Erythroblast (primary cell): ENCODE data around the gene SH3GL1.
A peak's percentile ranks its signal among the peaks of the same experiment; 100 is the strongest.

Experiments
- DNase-seq, 2 experiments: peaks; one replicate each; lab custom pipeline; 2025; lab: John Stamatoyannopoulos, UW
- GATA1 ChIP-seq: IDR thresholded peaks from 2 replicates; pipeline ENCODE4 v1.6.1; 2011; ENCODE audit warnings: low read depth, mild to moderate bottlenecking, control low read depth, low read length, moderate library complexity
- POLR2A ChIP-seq: IDR thresholded peaks from 2 replicates; pipeline ENCODE4 v1.6.1; 2011; ENCODE audit warnings: mild to moderate bottlenecking, low read length

SH3GL1 gene

GRCh38 chr19:4400135-4400936, at the start of gene SH3GL1:
SH3GL1 (minus strand) TSS chr19:4400547; CDS start chr19:4400368, 179 bp downstream.
- peak; percentile 97 to 99 for DNase-seq

GRCh38 chr19:4449639-4450028, 49.3 kb upstream of the SH3GL1 start:
- no peak for DNase-seq
- TF ChIP-seq GATA1 = no peak
- TF ChIP-seq POLR2A = no peak

More at GRCh38 chr19:4400135-4400936, at the start of gene SH3GL1:
- TF ChIP-seq POLR2A (peak; percentile 67), GATA1 (no peak)

- no peak for DNase-seq
Measured at GRCh38 chr19:4449022-4449638, 48.8 kb upstream of the SH3GL1 start.

GRCh38 chr19:4448147-4448985, 48.0 kb upstream of the SH3GL1 start:
- DNase-seq = no peak
- TF ChIP-seq GATA1 (no peak), POLR2A (no peak)

More at GRCh38 chr19:4449022-4449638, 48.8 kb upstream of the SH3GL1 start:
- no peak for TF ChIP-seq GATA1
- TF ChIP-seq POLR2A = no peak

- no peak for DNase-seq
- TF ChIP-seq POLR2A (no peak), GATA1 (no peak)
Measured at GRCh38 chr19:4447327-4448146, 47.2 kb upstream of the SH3GL1 start.

GRCh38 chr19:4446704-4447200, 46.4 kb upstream of the SH3GL1 start:
- TF ChIP-seq POLR2A = no peak
- TF ChIP-seq GATA1 = no peak
- no peak for DNase-seq

GRCh38 chr19:4445963-4446703, 45.8 kb upstream of the SH3GL1 start:
- no peak for TF ChIP-seq GATA1
- TF ChIP-seq POLR2A = no peak
- no peak for DNase-seq

- no peak for DNase-seq
- TF ChIP-seq GATA1 (no peak), POLR2A (peak; percentile 7)
Measured at GRCh38 chr19:4444765-4445741, 44.7 kb upstream of the SH3GL1 start.

GRCh38 chr19:4443966-4444764, 43.8 kb upstream of the SH3GL1 start:
- no peak for DNase-seq

GRCh38 chr19:4443188-4443587, 42.8 kb upstream of the SH3GL1 start:
- no peak for DNase-seq
- TF ChIP-seq GATA1 (no peak), POLR2A (no peak)

More at GRCh38 chr19:4443966-4444764, 43.8 kb upstream of the SH3GL1 start:
- TF ChIP-seq POLR2A (peak; percentile 26), GATA1 (no peak)
